OCI-LY1 (cell line): ENCODE results near the gene ERCC8.

Experiments
- EZH2 ChIP-seq: fragments of 200-600 bp; sonication (generic), shearing (Covaris generic); IDR thresholded peaks from 2 replicates; pipeline ENCODE4 v1.8.0; 2017; ENCODE audit warnings: borderline replicate concordance, mixed run types, mild to moderate bottlenecking, antibody characterized with exemption, low read length, moderate library complexity, mixed read lengths
- TF ChIP-seq, protein P1 (sequence below): fragments of 200-600 bp; sonication (generic), shearing (Covaris generic); IDR thresholded peaks from 2 replicates; pipeline ENCODE4 v1.5.1; 2017; ENCODE audit warnings: mild to moderate bottlenecking, antibody characterized with exemption, low read length, moderate library complexity, mixed read lengths

DNA sequence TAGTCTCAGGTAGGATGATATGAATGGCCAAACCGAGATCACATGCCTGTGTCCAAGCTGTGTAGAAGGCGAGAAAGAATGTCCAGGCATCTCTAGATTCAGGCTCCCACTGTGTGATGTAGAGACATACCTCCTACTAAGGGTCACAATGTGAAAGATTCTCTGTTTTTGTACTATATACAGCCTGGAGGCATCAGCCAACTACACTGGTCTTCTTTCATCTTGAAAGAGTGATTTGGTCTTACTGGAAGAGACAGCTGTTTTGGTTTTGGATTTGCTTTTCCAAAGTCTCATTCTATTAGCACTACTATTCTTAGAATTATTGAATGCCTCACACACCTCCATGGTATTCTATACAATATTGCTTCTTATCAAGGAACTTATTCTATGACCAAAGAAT, 26.4 kb downstream of the ERCC8 start:
- TF ChIP-seq, protein P1, sequence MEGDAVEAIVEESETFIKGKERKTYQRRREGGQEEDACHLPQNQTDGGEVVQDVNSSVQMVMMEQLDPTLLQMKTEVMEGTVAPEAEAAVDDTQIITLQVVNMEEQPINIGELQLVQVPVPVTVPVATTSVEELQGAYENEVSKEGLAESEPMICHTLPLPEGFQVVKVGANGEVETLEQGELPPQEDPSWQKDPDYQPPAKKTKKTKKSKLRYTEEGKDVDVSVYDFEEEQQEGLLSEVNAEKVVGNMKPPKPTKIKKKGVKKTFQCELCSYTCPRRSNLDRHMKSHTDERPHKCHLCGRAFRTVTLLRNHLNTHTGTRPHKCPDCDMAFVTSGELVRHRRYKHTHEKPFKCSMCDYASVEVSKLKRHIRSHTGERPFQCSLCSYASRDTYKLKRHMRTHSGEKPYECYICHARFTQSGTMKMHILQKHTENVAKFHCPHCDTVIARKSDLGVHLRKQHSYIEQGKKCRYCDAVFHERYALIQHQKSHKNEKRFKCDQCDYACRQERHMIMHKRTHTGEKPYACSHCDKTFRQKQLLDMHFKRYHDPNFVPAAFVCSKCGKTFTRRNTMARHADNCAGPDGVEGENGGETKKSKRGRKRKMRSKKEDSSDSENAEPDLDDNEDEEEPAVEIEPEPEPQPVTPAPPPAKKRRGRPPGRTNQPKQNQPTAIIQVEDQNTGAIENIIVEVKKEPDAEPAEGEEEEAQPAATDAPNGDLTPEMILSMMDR, result no peak
- TF ChIP-seq EZH2, result no peak
